Epithelial cell of proximal tubule (primary cell): ENCODE data around the gene CAPSL. TPM values are rescaled to one million over a fixed set of nuclear protein-coding genes. Genes with fewer than 3 reads are reported as not detected.

Source experiments
- DNase-seq: peaks from one replicate; pipeline ENCODE4 v3.0.0-alpha.2; 2011; ENCODE audit warnings: low read depth
- H3K4me3 ChIP-seq: 2 replicates; pipeline ENCODE4 v1.5.1; 2011; ENCODE audit warnings: low read depth, mild to moderate bottlenecking, low read length
- CTCF ChIP-seq: conservative IDR thresholded peaks from 2 replicates; pipeline ENCODE4 v1.5.1; 2012; ENCODE audit warnings: low read depth, mild to moderate bottlenecking, low read length
- total RNA-seq: library from RNA; depleted of rRNA; stranded (reverse); fragments of >200 nt; gene quantifications from 2 replicates; pipeline ENCODE4 v1.2.3, GENCODE V29; 2015

Gene CAPSL
- total RNA-seq, 1 donor from 2014 or later: not detected

DNA sequence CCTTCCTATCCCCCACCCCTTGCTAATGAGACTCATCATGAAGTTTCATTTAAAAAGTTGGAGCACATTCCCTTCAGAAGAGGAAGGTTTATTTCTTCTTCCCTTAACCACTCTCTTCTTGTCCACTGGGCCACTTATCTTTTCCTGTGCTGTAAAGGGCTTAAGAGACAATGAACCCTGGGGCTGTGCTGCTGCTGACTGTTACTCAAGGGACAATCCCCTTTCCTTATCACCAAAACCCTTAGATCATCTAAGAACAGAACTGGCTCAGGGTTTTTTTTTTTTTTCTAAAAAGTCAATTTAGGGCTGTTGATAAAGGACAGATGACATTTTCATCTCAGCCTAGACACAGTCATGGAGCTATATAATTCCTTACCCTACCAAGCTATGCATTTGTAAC lies 29.6 kb downstream of the CAPSL start:
- DNase-seq: no peak
- TF ChIP-seq CTCF: no peak
- H3K4me3 ChIP-seq: no peak overlapping the region

DNA sequence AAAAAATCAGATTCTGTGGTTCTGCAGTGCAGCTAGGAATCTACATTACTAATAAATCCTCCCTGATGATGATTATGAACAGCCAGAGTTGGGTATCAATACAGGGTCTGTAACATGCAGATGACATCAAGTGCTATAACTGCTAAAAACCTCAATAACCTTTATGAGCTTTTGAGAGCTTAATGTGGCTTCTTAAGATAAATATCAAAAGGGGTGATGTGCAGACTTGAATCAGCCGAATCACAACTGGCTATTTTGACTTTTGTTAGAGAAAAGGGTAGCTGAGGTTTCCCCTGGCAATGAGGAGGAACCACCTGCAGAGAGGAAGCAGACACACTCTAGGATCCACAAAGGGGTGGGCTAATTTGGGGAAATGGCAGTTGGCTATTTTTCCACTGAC lies 30.2 kb downstream of the CAPSL start:
- no peak for TF ChIP-seq CTCF
- no peak overlapping the region for H3K4me3 ChIP-seq
- DNase-seq: no peak

DNA sequence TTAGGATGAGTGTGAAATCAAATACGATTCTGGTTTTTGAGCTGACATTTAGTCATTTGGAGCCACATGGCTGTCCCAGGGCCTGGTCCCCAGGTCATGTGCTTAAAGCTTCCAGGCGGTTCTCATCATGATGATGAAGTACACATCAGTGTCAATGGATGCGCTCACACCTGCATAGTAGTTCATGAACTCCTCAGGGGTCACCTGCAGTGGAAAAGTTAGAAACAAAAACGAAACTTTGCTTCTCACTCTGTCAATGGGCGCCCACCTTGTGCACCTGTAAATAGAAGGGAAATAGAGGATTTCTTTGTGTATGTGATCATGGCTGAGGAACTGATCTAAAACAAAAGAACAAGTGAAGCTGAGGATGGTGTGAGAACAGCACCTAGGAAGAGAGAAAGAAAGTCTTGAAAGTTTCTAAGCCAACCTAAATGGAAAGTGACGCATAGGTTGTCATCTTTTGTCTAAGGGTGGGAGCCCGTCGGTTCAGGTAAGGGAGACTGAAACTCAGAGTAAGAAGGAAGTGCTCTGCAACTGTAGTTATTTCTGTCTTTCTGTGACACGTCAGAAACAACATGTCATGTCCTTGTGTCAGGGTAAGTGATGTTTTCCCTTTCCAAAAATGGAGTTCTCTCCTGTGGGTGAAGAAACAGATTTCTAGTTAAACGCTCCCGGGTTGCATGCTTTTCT lies 33.8 kb downstream of the CAPSL start:
- no peak overlapping the region for H3K4me3 ChIP-seq
- TF ChIP-seq CTCF: no peak
- no peak for DNase-seq

GRCh38 chr5:35903631-35904203 lies 34.7 kb downstream of the CAPSL start:
- no peak for DNase-seq
- no peak for TF ChIP-seq CTCF
- no peak overlapping the region for H3K4me3 ChIP-seq

DNA sequence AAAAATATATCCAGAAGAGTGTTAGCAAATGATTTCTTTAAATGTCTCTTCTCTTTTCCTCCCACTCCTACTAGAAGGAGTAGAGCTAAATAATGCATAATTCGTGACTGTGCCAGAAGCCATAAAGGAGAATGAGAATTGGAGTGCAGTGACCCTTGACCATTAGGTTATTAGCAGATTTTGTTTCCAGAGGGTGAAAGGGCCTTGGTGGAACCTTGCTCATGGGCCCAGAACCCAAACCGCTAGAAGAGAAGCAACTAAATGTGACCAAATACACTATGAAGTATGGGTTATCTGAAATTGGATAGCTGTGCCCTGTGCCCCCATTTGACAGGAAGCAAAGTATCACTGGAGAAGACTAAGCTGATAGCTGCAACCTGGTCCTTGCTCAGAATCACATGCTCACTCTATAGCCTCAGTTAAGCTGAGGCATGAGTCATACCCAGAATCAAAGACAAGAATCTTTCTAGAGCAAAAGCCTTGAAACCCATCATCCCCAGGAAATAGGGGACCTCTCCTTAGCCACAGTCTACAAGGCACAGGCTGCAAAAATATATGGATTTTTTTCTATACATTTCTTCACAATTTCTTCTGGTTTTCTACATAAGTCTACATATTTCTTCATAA lies 36.3 kb downstream of the CAPSL start:
- H3K4me3 ChIP-seq: no peak overlapping the region
- no peak for TF ChIP-seq CTCF
- no peak for DNase-seq

GRCh38 chr5:35900972-35901695 lies 37.3 kb downstream of the CAPSL start:
- no peak for DNase-seq
- TF ChIP-seq CTCF: no peak
- no peak overlapping the region for H3K4me3 ChIP-seq
